ENCODE results near the gene ARMC3. TPM values are rescaled to one million over a fixed set of nuclear protein-coding genes. Genes with fewer than 3 reads are reported as not detected.

ARMC3 gene
- total and polyA plus RNA-seq, 2 experiments from 2014 or later, result 0.24 TPM; not detected in 1

DNA sequence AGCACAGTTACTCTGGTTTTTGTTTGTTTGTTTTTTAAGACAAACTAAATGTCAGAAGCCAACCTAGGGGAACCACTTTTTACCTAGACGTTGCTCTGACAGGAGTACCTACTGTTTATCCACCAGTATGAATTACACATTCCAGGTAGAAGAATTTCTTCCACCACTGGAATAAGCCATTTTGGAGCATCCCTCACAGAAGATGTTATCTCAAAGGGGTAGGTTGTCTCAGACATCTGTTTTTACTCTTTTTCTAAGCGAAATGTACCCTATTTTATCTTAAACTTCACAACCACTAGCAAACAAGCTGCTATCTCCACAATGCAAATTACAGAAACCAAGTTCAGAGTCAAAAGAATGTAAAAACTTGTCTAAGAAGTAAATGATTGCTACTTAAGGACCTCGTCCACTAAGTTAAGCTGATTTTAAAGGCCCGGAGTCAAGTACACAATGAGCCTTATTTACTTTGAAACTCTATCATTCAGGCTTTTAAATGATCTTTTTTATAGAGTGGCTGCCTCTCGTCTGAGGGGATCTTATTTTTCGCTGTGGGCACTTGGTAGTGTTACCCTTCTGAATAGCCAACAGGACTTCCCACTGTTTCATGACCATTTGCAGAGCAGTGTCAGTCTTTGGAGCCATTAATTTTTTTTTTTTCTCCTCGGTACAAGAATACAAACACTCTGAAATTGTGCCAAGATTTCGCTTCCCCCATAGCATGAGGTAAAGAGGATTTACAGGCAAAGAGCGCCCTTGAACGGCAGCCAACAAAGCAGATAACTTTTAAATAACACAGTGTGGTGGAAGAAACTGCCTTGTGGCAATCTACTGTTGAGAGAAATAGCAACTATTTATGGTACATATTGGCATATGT is 15.7 kb upstream of the ARMC3 start:
- TF ChIP-seq STAT1 (IDR thresholded peaks at IDR 0.05; ENCODE audit: unreplicated experiment) (no peak), POLR2AphosphoS5 (IDR thresholded peaks at IDR 0.05; ENCODE audit: low read depth) (no peak)
- no peaks in the 10 kb centered on the region for H3K27me3 ChIP-seq (ENCODE audit: insufficient read depth)
- peaks cover 2% of the 10 kb centered on the region for H3K27me3 Mint-ChIP-seq (ENCODE audit: insufficient read depth, low read depth, poor library complexity)
- no peak overlapping the region for H3K4me2 ChIP-seq
- H3K27ac Mint-ChIP-seq, result no peak overlapping the region
- no peaks in the 10 kb centered on the region for H4K20me1 ChIP-seq (replicated peaks; ENCODE audit: insufficient read depth)
- no peak overlapping the region for H3K4me3 ChIP-seq
- DNase-seq (ENCODE audit: low spot score) (no peak), ATAC-seq (no peak)
- H3K9me3 Mint-ChIP-seq, result peaks cover 35% of the 10 kb centered on the region
- no peaks in the 10 kb centered on the region for H3F3A ChIP-seq (replicated peaks; ENCODE audit: low read depth)
- H3K4me1 ChIP-seq (ENCODE audit: insufficient read depth), result no peaks in the 10 kb centered on the region
- H3K36me3 Mint-ChIP-seq (ENCODE audit: low read depth), result peaks cover 25% of the 10 kb centered on the region; the same call in 2 of the 3 replicates
- H3K79me2 ChIP-seq (replicated peaks; ENCODE audit: insufficient read depth), result no peaks in the 10 kb centered on the region
- H3K27ac ChIP-seq (ENCODE audit: low read depth), result no peak overlapping the region
- no peaks in the 10 kb centered on the region for H3K9me2 ChIP-seq (ENCODE audit: insufficient read depth)
- no peak overlapping the region for H3K4me3 Mint-ChIP-seq
- no peaks in the 10 kb centered on the region for H3K4me1 Mint-ChIP-seq
- no peaks in the 10 kb centered on the region; the same call in 1 of the 2 replicates for H3K36me3 ChIP-seq (ENCODE audit: insufficient read depth)
- no peak overlapping the region for H2AFZ ChIP-seq

DNA sequence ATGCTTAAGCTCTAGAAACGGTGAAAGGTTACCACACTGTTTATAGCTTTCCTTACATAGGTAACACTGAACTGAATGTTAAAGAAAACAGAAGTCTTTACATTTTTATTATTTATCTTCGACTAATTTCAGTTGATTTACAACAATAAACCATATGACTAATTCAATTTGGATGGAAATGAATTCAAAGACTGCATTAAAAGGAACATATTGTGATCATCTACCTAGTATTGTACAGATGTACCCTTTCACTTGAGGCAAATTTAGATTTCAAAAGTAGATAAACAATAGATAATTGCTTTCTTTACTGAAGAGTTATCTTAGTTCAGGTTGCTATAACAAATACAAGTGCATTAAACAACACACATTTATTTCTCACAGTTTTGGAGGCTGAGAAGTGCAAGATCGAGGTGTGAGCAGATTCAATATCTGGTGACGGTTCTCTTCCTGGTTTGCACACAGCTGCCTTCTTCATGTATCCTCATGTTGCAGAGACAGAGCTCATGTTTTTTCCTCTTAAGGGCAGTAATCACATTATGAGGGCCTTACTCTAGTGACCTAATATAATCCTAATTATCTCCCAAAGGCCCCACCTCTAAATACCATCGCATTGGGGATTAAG is 15.0 kb upstream of the ARMC3 start:
- ATAC-seq, result no peak
- no peak for DNase-seq (ENCODE audit: low spot score)
- Histone ChIP-seq H3K4me1 (ENCODE audit: insufficient read depth) (no peaks in the 10 kb centered on the region), H3K27ac (ENCODE audit: low read depth) (no peak overlapping the region), H3K4me3 (no peak overlapping the region), H4K20me1 (replicated peaks; ENCODE audit: insufficient read depth) (no peaks in the 10 kb centered on the region), H2AFZ (no peak overlapping the region), H3K27me3 (ENCODE audit: insufficient read depth) (no peaks in the 10 kb centered on the region), H3K9me2 (ENCODE audit: insufficient read depth) (no peaks in the 10 kb centered on the region), H3K4me2 (no peak overlapping the region), H3F3A (replicated peaks; ENCODE audit: low read depth) (no peaks in the 10 kb centered on the region), H3K79me2 (replicated peaks; ENCODE audit: insufficient read depth) (no peaks in the 10 kb centered on the region), H3K36me3 (ENCODE audit: insufficient read depth) (no peaks in the 10 kb centered on the region; the same call in 1 of the 2 replicates)
- Mint-ChIP-seq H3K4me3 (no peak overlapping the region), H3K27ac (no peak overlapping the region), H3K36me3 (ENCODE audit: low read depth) (peaks cover 20% of the 10 kb centered on the region; the same call in 2 of the 3 replicates), H3K27me3 (ENCODE audit: insufficient read depth, low read depth, poor library complexity) (peaks cover 2% of the 10 kb centered on the region), H3K9me3 (peaks cover 30% of the 10 kb centered on the region), H3K4me1 (no peaks in the 10 kb centered on the region)
- TF ChIP-seq, protein P1, sequence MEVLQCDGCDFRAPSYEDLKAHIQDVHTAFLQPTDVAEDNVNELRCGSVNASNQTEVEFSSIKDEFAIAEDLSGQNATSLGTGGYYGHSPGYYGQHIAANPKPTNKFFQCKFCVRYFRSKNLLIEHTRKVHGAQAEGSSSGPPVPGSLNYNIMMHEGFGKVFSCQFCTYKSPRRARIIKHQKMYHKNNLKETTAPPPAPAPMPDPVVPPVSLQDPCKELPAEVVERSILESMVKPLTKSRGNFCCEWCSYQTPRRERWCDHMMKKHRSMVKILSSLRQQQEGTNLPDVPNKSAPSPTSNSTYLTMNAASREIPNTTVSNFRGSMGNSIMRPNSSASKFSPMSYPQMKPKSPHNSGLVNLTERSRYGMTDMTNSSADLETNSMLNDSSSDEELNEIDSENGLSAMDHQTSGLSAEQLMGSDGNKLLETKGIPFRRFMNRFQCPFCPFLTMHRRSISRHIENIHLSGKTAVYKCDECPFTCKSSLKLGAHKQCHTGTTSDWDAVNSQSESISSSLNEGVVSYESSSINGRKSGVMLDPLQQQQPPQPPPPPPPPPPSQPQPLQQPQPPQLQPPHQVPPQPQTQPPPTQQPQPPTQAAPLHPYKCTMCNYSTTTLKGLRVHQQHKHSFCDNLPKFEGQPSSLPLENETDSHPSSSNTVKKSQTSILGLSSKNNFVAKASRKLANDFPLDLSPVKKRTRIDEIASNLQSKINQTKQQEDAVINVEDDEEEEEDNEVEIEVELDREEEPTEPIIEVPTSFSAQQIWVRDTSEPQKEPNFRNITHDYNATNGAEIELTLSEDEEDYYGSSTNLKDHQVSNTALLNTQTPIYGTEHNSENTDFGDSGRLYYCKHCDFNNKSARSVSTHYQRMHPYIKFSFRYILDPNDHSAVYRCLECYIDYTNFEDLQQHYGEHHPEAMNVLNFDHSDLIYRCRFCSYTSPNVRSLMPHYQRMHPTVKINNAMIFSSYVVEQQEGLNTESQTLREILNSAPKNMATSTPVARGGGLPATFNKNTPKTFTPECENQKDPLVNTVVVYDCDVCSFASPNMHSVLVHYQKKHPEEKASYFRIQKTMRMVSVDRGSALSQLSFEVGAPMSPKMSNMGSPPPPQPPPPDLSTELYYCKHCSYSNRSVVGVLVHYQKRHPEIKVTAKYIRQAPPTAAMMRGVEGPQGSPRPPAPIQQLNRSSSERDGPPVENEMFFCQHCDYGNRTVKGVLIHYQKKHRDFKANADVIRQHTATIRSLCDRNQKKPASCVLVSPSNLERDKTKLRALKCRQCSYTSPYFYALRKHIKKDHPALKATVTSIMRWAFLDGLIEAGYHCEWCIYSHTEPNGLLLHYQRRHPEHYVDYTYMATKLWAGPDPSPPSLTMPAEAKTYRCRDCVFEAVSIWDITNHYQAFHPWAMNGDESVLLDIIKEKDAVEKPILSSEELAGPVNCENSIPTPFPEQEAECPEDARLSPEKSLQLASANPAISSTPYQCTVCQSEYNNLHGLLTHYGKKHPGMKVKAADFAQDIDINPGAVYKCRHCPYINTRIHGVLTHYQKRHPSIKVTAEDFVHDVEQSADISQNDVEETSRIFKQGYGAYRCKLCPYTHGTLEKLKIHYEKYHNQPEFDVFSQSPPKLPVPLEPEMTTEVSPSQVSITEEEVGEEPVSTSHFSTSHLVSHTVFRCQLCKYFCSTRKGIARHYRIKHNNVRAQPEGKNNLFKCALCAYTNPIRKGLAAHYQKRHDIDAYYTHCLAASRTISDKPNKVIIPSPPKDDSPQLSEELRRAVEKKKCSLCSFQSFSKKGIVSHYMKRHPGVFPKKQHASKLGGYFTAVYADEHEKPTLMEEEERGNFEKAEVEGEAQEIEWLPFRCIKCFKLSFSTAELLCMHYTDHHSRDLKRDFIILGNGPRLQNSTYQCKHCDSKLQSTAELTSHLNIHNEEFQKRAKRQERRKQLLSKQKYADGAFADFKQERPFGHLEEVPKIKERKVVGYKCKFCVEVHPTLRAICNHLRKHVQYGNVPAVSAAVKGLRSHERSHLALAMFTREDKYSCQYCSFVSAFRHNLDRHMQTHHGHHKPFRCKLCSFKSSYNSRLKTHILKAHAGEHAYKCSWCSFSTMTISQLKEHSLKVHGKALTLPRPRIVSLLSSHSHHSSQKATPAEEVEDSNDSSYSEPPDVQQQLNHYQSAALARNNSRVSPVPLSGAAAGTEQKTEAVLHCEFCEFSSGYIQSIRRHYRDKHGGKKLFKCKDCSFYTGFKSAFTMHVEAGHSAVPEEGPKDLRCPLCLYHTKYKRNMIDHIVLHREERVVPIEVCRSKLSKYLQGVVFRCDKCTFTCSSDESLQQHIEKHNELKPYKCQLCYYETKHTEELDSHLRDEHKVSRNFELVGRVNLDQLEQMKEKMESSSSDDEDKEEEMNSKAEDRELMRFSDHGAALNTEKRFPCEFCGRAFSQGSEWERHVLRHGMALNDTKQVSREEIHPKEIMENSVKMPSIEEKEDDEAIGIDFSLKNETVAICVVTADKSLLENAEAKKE (CRISPR knock-in tag; IDR thresholded peaks at IDR 0.05), result no peak
- TF ChIP-seq, protein P2, sequence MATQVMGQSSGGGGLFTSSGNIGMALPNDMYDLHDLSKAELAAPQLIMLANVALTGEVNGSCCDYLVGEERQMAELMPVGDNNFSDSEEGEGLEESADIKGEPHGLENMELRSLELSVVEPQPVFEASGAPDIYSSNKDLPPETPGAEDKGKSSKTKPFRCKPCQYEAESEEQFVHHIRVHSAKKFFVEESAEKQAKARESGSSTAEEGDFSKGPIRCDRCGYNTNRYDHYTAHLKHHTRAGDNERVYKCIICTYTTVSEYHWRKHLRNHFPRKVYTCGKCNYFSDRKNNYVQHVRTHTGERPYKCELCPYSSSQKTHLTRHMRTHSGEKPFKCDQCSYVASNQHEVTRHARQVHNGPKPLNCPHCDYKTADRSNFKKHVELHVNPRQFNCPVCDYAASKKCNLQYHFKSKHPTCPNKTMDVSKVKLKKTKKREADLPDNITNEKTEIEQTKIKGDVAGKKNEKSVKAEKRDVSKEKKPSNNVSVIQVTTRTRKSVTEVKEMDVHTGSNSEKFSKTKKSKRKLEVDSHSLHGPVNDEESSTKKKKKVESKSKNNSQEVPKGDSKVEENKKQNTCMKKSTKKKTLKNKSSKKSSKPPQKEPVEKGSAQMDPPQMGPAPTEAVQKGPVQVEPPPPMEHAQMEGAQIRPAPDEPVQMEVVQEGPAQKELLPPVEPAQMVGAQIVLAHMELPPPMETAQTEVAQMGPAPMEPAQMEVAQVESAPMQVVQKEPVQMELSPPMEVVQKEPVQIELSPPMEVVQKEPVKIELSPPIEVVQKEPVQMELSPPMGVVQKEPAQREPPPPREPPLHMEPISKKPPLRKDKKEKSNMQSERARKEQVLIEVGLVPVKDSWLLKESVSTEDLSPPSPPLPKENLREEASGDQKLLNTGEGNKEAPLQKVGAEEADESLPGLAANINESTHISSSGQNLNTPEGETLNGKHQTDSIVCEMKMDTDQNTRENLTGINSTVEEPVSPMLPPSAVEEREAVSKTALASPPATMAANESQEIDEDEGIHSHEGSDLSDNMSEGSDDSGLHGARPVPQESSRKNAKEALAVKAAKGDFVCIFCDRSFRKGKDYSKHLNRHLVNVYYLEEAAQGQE (IDR thresholded peaks at IDR 0.05; ENCODE audit: unreplicated experiment), result no peak
- TF ChIP-seq CREB1 (CRISPR knock-in tag; IDR thresholded peaks at IDR 0.05; ENCODE audit: low read depth) (no peak), ZNF114 (CRISPR knock-in tag; IDR thresholded peaks at IDR 0.05) (no peak), STAT1 (IDR thresholded peaks at IDR 0.05; ENCODE audit: unreplicated experiment) (no peak), ZNF331 (CRISPR knock-in tag; IDR thresholded peaks at IDR 0.05; ENCODE audit: low read depth) (no peak), POLR2AphosphoS5 (IDR thresholded peaks at IDR 0.05; ENCODE audit: low read depth) (no peak)
- TF ChIP-seq, protein P3, sequence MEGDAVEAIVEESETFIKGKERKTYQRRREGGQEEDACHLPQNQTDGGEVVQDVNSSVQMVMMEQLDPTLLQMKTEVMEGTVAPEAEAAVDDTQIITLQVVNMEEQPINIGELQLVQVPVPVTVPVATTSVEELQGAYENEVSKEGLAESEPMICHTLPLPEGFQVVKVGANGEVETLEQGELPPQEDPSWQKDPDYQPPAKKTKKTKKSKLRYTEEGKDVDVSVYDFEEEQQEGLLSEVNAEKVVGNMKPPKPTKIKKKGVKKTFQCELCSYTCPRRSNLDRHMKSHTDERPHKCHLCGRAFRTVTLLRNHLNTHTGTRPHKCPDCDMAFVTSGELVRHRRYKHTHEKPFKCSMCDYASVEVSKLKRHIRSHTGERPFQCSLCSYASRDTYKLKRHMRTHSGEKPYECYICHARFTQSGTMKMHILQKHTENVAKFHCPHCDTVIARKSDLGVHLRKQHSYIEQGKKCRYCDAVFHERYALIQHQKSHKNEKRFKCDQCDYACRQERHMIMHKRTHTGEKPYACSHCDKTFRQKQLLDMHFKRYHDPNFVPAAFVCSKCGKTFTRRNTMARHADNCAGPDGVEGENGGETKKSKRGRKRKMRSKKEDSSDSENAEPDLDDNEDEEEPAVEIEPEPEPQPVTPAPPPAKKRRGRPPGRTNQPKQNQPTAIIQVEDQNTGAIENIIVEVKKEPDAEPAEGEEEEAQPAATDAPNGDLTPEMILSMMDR (conservative IDR thresholded peaks at IDR 0.05; ENCODE audit: low read depth in 2 of 2), result no peak

Data from GM23338 (cell line).